ENCODE results near the gene POLN. TPM values are rescaled to one million over a fixed set of nuclear protein-coding genes. Genes with fewer than 3 reads are reported as not detected.

Gene POLN
- polyA plus RNA-seq, 1 experiment, result 1.5 TPM

- H3K4me3 ChIP-seq (ENCODE audit: low read depth, low read length), result no peak overlapping the region
- peaks cover 21% of the 10 kb centered on the region for H3K36me3 ChIP-seq (ENCODE audit: control insufficient read depth, insufficient read depth, low read length)
- no peak for TF ChIP-seq CTCF (IDR thresholded peaks at IDR 0.05; ENCODE audit: insufficient read depth, low read depth, low read length)
- no peaks in the 10 kb centered on the region for H3K27me3 ChIP-seq (ENCODE audit: control insufficient read depth, insufficient read depth, low read length)
- ChIA-PET CTCF (no interaction called here), POLR2A (no interaction called here)
- DNase-seq (ENCODE audit: low read depth), result no peak
Observed at GRCh38 chr4:2258091-2259035, 16.4 kb upstream of the POLN start.

DNA sequence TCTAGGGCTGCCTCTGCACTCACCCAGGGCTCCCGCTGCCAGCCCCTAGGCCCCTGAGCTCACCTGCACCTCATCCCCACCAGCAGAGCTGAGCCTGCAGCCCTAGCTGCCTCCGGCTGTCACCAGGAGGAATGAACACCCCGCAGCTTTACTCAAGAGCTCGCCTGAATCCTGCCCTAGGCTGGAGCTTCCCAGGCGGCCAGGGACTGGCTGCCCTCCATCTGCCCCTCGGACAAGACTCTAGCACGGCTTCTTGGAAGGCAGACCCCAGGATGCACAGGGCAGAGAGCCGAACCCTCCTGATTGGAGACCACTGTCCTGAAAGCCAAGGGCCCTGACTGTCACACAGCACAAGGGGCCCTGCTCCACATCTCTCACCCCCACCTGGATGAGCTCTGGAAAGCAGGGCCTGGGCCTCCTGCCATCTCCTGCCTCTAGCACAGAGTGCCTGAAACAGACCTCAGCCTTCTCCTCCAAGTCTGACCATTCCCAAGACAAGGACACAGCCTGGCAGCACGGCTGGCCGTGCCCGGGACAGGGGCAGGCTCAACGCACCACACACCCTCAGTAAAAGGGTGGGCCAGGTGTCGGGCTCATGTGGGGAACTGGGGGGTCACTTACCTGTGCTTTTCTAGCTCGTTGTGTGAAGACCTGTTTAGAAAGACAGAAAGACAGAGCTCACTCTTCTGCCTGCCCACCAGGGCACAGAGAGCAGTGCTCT is 15.6 kb upstream of the POLN start:
- Histone ChIP-seq H3K27me3 (ENCODE audit: control insufficient read depth, insufficient read depth, low read length) (no peaks in the 10 kb centered on the region), H3K36me3 (ENCODE audit: control insufficient read depth, insufficient read depth, low read length) (peaks cover 25% of the 10 kb centered on the region), H3K4me3 (ENCODE audit: low read depth, low read length) (no peak overlapping the region)
- ChIA-PET POLR2A (no interaction called here), CTCF (interaction anchor here (0.9 kb wide), 1 partner anchor 37 kb away, joined by 3 read pairs; no protein-coding TSS in a partner anchor)
- DNase-seq (ENCODE audit: low read depth), result no peak
- TF ChIP-seq CTCF (IDR thresholded peaks at IDR 0.05; ENCODE audit: insufficient read depth, low read depth, low read length), result no peak

GRCh38 chr4:2256781-2257191 is 14.9 kb upstream of the POLN start:
- Histone ChIP-seq H3K27me3 (ENCODE audit: control insufficient read depth, insufficient read depth, low read length) (no peaks in the 10 kb centered on the region), H3K4me3 (ENCODE audit: low read depth, low read length) (no peak overlapping the region), H3K36me3 (ENCODE audit: control insufficient read depth, insufficient read depth, low read length) (peaks cover 27% of the 10 kb centered on the region)
- CTCF ChIA-PET, result interaction anchor here (0.9 kb wide), 1 partner anchor 36 kb away, joined by 3 read pairs; no protein-coding TSS in a partner anchor
- POLR2A ChIA-PET, result no interaction called here
- no peak for TF ChIP-seq CTCF (IDR thresholded peaks at IDR 0.05; ENCODE audit: insufficient read depth, low read depth, low read length)
- DNase-seq (ENCODE audit: low read depth), result no peak

DNA sequence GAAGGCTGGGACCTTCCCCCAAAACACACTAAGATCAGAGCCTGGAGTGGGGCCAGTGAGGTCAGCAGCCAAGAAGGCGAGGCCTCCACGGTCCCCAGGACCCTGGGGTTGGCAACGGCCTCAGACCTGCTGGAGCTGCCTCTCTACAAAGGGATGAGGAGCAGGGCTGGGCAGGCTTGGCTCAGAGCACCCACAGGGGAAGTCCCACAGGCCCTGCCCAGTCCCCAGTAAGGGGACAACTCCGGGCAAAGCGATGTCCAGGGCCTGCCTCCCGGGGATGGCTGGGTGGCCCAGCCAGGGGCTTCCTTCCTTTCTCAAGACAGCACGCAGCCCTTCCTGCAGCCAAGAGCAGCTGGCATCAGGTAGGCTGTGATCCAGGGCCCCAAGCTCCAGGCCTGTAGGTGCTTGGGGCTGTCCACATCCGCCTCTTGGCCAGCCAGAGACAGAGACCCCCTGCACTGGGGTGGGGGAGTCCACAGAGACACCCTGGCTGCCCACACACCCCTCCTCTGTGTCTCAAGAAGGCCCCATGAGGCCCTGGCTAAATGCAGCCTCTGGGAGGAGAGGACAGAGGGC is 14.3 kb upstream of the POLN start:
- Histone ChIP-seq H3K36me3 (ENCODE audit: control insufficient read depth, insufficient read depth, low read length) (peaks cover 27% of the 10 kb centered on the region), H3K27me3 (ENCODE audit: control insufficient read depth, insufficient read depth, low read length) (no peaks in the 10 kb centered on the region), H3K4me3 (ENCODE audit: low read depth, low read length) (no peak overlapping the region)
- ChIA-PET CTCF (interaction anchor here (0.9 kb wide), 1 partner anchor 183 kb away, joined by 3 read pairs; no protein-coding TSS in a partner anchor), POLR2A (no interaction called here)
- no peak for DNase-seq (ENCODE audit: low read depth)
- no peak for TF ChIP-seq CTCF (IDR thresholded peaks at IDR 0.05; ENCODE audit: insufficient read depth, low read depth, low read length)

All from BJ (cell line).